ENCODE data around the gene ENPP3. TPM values are rescaled to one million over a fixed set of nuclear protein-coding genes. Genes with fewer than 3 reads are reported as not detected.

Gene ENPP3
- total and polyA plus RNA-seq, 2 of the 13 experiments (the other 11 are each of a cell fraction or from before 2014, with no cell fraction given): 40.0 to 75.4 TPM

- TF ChIP-seq IRF2 (CRISPR knock-in tag; IDR thresholded peaks at IDR 0.05): peak; percentile 72; the same call in 1 of the 2 replicates
- TF ChIP-seq AHDC1 (CRISPR knock-in tag; IDR thresholded peaks at IDR 0.05; ENCODE audit: borderline replicate concordance): peak; percentile 98
- no peak for TF ChIP-seq SKI (IDR thresholded peaks at IDR 0.05; ENCODE audit: partially characterized antibody)
- no peak for TF ChIP-seq HNF1A (IDR thresholded peaks at IDR 0.05; ENCODE audit: low read depth)
- TF ChIP-seq HNF1A (CRISPR knock-in tag; IDR thresholded peaks at IDR 0.05; ENCODE audit: borderline replicate concordance): no peak
- TF ChIP-seq ZNF782 (CRISPR knock-in tag; IDR thresholded peaks at IDR 0.05; ENCODE audit: borderline replicate concordance): no peak
- TF ChIP-seq STAG1 (CRISPR knock-in tag; IDR thresholded peaks at IDR 0.05): 0 out of 2 replicates have a peak, but pooled peaks have one; percentile 3
- TF ChIP-seq RARA (CRISPR knock-in tag; IDR thresholded peaks at IDR 0.05): peak; percentile 63
- peak; percentile 42; the same call in 1 of the 2 replicates for TF ChIP-seq YEATS2 (CRISPR knock-in tag; IDR thresholded peaks at IDR 0.05; ENCODE audit: borderline replicate concordance)
- no peak for TF ChIP-seq SCMH1 (CRISPR knock-in tag; IDR thresholded peaks at IDR 0.05; ENCODE audit: borderline replicate concordance)
- TF ChIP-seq HOMEZ (CRISPR knock-in tag; IDR thresholded peaks at IDR 0.05; ENCODE audit: low read depth): peak; percentile 75; the same call in 1 of the 2 replicates
- peak; percentile 70; the same call in 1 of the 2 replicates for TF ChIP-seq ZBTB38 (CRISPR knock-in tag; IDR thresholded peaks at IDR 0.05)
- no peak for TF ChIP-seq CHD2 (IDR thresholded peaks at IDR 0.05; ENCODE audit: low read depth, low read length)
- TF ChIP-seq BRF2 (CRISPR knock-in tag; IDR thresholded peaks at IDR 0.05): no peak
- no peak for TF ChIP-seq ZNF496 (CRISPR knock-in tag; IDR thresholded peaks at IDR 0.05; ENCODE audit: insufficient replicate concordance)
- TF ChIP-seq ZNF510 (CRISPR knock-in tag; IDR thresholded peaks at IDR 0.05; ENCODE audit: low read depth): no peak
- no peak for TF ChIP-seq FLYWCH1 (CRISPR knock-in tag; IDR thresholded peaks at IDR 0.05)
Observed at GRCh38 chr6:131769385-131770141, 132.5 kb downstream of the ENPP3 start (continued).
